GM18870 (cell line): ENCODE measurements around the gene ADCY2.

Experiments
- ATAC-seq: cut with Tn5 transposase; IDR thresholded peaks from one replicate; pipeline ENCODE4 v1.9.1; 2021; ENCODE audit warnings: moderate library complexity; ENCODE audit not compliant: unreplicated experiment

The ADCY2 gene

GRCh38 chr5:7585807-7586206 lies 189.9 kb downstream of the ADCY2 start:
- ATAC-seq = no peak

GRCh38 chr5:7586480-7586879 lies 190.5 kb downstream of the ADCY2 start:
- no peak for ATAC-seq

GRCh38 chr5:7589800-7590199 lies 193.9 kb downstream of the ADCY2 start:
- no peak for ATAC-seq

- ATAC-seq = no peak
Measured at GRCh38 chr5:7592910-7593309, 197.0 kb downstream of the ADCY2 start.

- ATAC-seq = no peak
Measured at GRCh38 chr5:7597059-7597642, 201.2 kb downstream of the ADCY2 start.

- ATAC-seq = no peak
Measured at GRCh38 chr5:7606840-7607465, 211.0 kb downstream of the ADCY2 start.

GRCh38 chr5:7608772-7609171 lies 212.8 kb downstream of the ADCY2 start:
- ATAC-seq = no peak

GRCh38 chr5:7609726-7610125 lies 213.8 kb downstream of the ADCY2 start:
- ATAC-seq = no peak

GRCh38 chr5:7610531-7611177 lies 214.7 kb downstream of the ADCY2 start:
- ATAC-seq = no peak

GRCh38 chr5:7611518-7611917 lies 215.6 kb downstream of the ADCY2 start:
- no peak for ATAC-seq

GRCh38 chr5:7615566-7616061 lies 219.7 kb downstream of the ADCY2 start:
- ATAC-seq = no peak

GRCh38 chr5:7616897-7617296 lies 221.0 kb downstream of the ADCY2 start:
- ATAC-seq = no peak

GRCh38 chr5:7622498-7622897 lies 226.6 kb downstream of the ADCY2 start:
- no peak for ATAC-seq

GRCh38 chr5:7625740-7626139 lies 229.8 kb downstream of the ADCY2 start:
- no peak for ATAC-seq

GRCh38 chr5:7628248-7628647 lies 232.3 kb downstream of the ADCY2 start:
- no peak for ATAC-seq

GRCh38 chr5:7628820-7629219 lies 232.9 kb downstream of the ADCY2 start:
- no peak for ATAC-seq

- no peak for ATAC-seq
Measured at GRCh38 chr5:7629561-7629960, 233.6 kb downstream of the ADCY2 start.

- no peak for ATAC-seq
Measured at GRCh38 chr5:7634837-7635236, 238.9 kb downstream of the ADCY2 start.

- ATAC-seq = no peak
Measured at GRCh38 chr5:7638456-7638855, 242.5 kb downstream of the ADCY2 start.

- no peak for ATAC-seq
Measured at GRCh38 chr5:7642029-7642428, 246.1 kb downstream of the ADCY2 start.

- ATAC-seq = no peak
Measured at GRCh38 chr5:7644723-7645122, 248.8 kb downstream of the ADCY2 start.

- ATAC-seq = no peak
Measured at GRCh38 chr5:7650755-7651154, 254.8 kb downstream of the ADCY2 start.
